Transverse colon (tissue), 3 donors: ENCODE data around the gene ACSL6.

ENCODE experiments used
- EP300 ChIP-seq: sonication (generic); formaldehyde crosslinking; IDR thresholded peaks from one replicate; pipeline ENCODE4 v1.6.1; 2017; ENCODE audit warnings: antibody characterized with exemption, low read depth
- TF ChIP-seq, protein P1 (sequence below), 5 experiments: fragments of 200-600 bp in 3 of 5; fragments of 450-650 bp in 2 of 5; sonication (generic) in 3 of 5; IDR thresholded peaks; 1 replicate in 2 of 5; 2 replicates in 3 of 5; pipeline ENCODE4 v1.5.1; 2016 to 2017; ENCODE audit warnings: antibody characterized with exemption in 5 of 5, inconsistent platforms in 3 of 5, mild to moderate bottlenecking in 2 of 5, moderate library complexity in 1 of 5

- TF ChIP-seq, protein P1, sequence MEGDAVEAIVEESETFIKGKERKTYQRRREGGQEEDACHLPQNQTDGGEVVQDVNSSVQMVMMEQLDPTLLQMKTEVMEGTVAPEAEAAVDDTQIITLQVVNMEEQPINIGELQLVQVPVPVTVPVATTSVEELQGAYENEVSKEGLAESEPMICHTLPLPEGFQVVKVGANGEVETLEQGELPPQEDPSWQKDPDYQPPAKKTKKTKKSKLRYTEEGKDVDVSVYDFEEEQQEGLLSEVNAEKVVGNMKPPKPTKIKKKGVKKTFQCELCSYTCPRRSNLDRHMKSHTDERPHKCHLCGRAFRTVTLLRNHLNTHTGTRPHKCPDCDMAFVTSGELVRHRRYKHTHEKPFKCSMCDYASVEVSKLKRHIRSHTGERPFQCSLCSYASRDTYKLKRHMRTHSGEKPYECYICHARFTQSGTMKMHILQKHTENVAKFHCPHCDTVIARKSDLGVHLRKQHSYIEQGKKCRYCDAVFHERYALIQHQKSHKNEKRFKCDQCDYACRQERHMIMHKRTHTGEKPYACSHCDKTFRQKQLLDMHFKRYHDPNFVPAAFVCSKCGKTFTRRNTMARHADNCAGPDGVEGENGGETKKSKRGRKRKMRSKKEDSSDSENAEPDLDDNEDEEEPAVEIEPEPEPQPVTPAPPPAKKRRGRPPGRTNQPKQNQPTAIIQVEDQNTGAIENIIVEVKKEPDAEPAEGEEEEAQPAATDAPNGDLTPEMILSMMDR (IDR thresholded peaks at IDR 0.05): no peak
- TF ChIP-seq EP300: no peak
Measured at GRCh38 chr5:132016721-132017250, 5.3 kb upstream of the ACSL6 start.
